HG03558 (cell line): ENCODE measurements around the gene ULK1.

Source experiments
- ATAC-seq: cut with Tn5 transposase; IDR thresholded peaks from one replicate; pipeline ENCODE4 v1.9.1; 2021; ENCODE audit warnings: moderate number of reproducible peaks; ENCODE audit not compliant: unreplicated experiment; ENCODE audit errors: extremely low read depth

The ULK1 gene

GRCh38 chr12:131905081-131905629, 10.7 kb downstream of the ULK1 start:
- ATAC-seq: no peak

GRCh38 chr12:131905630-131906091, 11.2 kb downstream of the ULK1 start:
- ATAC-seq: no peak

- ATAC-seq: no peak
Observed at GRCh38 chr12:131907379-131908091, 13.1 kb downstream of the ULK1 start.

- no peak for ATAC-seq
Observed at GRCh38 chr12:131908092-131909080, 14.0 kb downstream of the ULK1 start.

- ATAC-seq: no peak
Observed at GRCh38 chr12:131909081-131909751, 14.8 kb downstream of the ULK1 start.

GRCh38 chr12:131909752-131910219, 15.4 kb downstream of the ULK1 start:
- ATAC-seq: no peak

GRCh38 chr12:131910302-131911027, 16.0 kb downstream of the ULK1 start:
- no peak for ATAC-seq

GRCh38 chr12:131911028-131911650, 16.7 kb downstream of the ULK1 start:
- ATAC-seq: no peak

GRCh38 chr12:131911851-131912477, 17.5 kb downstream of the ULK1 start:
- ATAC-seq: no peak

- ATAC-seq: no peak
Observed at GRCh38 chr12:131912518-131913274, 18.3 kb downstream of the ULK1 start.

GRCh38 chr12:131913666-131914065, 19.2 kb downstream of the ULK1 start:
- ATAC-seq: no peak

- ATAC-seq: no peak
Observed at GRCh38 chr12:131914179-131914702, 19.8 kb downstream of the ULK1 start.

GRCh38 chr12:131915000-131915689, 20.7 kb downstream of the ULK1 start:
- no peak for ATAC-seq

- ATAC-seq: no peak
Observed at GRCh38 chr12:131915823-131916222, 21.4 kb downstream of the ULK1 start.

GRCh38 chr12:131916306-131917138, 22.1 kb downstream of the ULK1 start:
- no peak for ATAC-seq

GRCh38 chr12:131917139-131917710, 22.8 kb downstream of the ULK1 start:
- ATAC-seq: no peak
